Calu3 (cell line): ENCODE data around the gene TNKS1BP1. TPM values are rescaled to one million over a fixed set of nuclear protein-coding genes. Genes with fewer than 3 reads are reported as not detected.
A peak's percentile ranks its signal among the peaks of the same experiment; 100 is the strongest.
"Not testable (repeated sequence)": the region's sequence is repeated elsewhere in the genome, so short reads cannot be mapped to it uniquely, and the experiment has no call there.

Experiments
- BruUV-seq: library from RNA; stranded (reverse); fragments of 400-500 nt; replicated peaks from 2 replicates; lab custom pipeline; 2021; lab: Mats Ljungman, UMichigan
- CTCF ChIA-PET: fragments of 300-600 bp; sonication (Branson Sonifier 250); formaldehyde crosslinking; loops from one replicate; lab custom pipeline; 2022; ENCODE audit warnings: antibody characterized with exemption; lab: Charles Lee
- DNase-seq: peaks from one replicate; pipeline ENCODE4 v3.0.0; 2022
- H3K27ac Mint-ChIP-seq: one replicate; pipeline ENCODE4 v1.8.0; 2022; ENCODE audit warnings: mixed read lengths; ENCODE audit not compliant: unreplicated experiment
- H3K27me3 Mint-ChIP-seq: one replicate; pipeline ENCODE4 v1.8.0; 2022; ENCODE audit warnings: mixed read lengths; ENCODE audit not compliant: unreplicated experiment
- H3K36me3 Mint-ChIP-seq: one replicate; pipeline ENCODE4 v1.8.0; 2022; ENCODE audit warnings: mild to moderate bottlenecking, moderate library complexity, mixed read lengths; ENCODE audit not compliant: insufficient read depth, unreplicated experiment
- H3K4me1 Mint-ChIP-seq: one replicate; pipeline ENCODE4 v1.8.0; 2022; ENCODE audit warnings: mild to moderate bottlenecking, low read depth, mixed read lengths; ENCODE audit not compliant: unreplicated experiment
- H3K4me3 Mint-ChIP-seq: one replicate; pipeline ENCODE4 v1.8.0; 2022; ENCODE audit warnings: mild to moderate bottlenecking, low read depth, moderate library complexity, mixed read lengths; ENCODE audit not compliant: unreplicated experiment
- H3K9me3 Mint-ChIP-seq: one replicate; pipeline ENCODE4 v1.8.0; 2022; ENCODE audit warnings: low read depth, mixed read lengths; ENCODE audit not compliant: unreplicated experiment
- intact Hi-C: fragments of 100-400 bp; cut with micrococcal nuclease; formaldehyde crosslinking; loops from one replicate; pipeline ENCODE4 v1.10.0; 2022; ENCODE audit not compliant: unreplicated experiment
- total RNA-seq: library from RNA; stranded (reverse); gene quantifications from 2 replicates; pipeline ENCODE4 v1.2.3, GENCODE V29; 2022
- TF ChIP-seq, protein P1 (sequence below): fragments of 200-600 bp; IDR thresholded peaks from one replicate; pipeline ENCODE4 v1.8.0; 2022; ENCODE audit warnings: antibody characterized with exemption; ENCODE audit not compliant: unreplicated experiment

Gene TNKS1BP1
- total RNA-seq, 1 experiment from 2014 or later, result 151 TPM

DNA sequence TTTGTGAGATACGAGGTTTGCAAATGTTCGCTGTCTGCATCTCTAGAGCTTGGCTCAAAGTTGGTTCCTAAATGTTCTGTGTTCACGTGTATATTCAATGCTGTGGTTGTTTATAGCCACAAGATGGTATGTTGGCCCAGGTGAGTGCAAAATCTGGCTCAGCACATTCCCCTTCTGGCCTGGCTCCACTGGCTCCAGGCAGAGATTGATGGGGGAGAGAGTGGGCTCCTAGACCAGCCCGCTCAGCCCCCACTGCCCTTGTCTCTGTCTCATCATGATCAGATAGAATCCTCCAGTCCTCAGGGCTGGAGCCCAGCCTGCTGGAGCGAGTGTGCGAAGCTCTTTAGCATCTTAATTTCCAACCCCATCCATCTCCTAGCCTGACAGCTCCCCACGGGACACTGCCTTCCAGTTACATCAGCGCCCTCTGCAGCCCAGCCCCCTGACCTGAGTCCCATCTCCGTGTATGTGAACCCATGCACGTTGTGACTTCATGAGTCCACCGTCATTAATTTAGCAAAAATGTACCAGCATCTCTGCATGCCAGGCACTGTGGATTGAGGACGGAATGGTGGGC is 15.4 kb upstream of the TNKS1BP1 start:
- peaks cover 9% of the 10 kb centered on the region for H3K4me1 Mint-ChIP-seq
- intact Hi-C loops, result no loop called here
- TF ChIP-seq, protein P1, sequence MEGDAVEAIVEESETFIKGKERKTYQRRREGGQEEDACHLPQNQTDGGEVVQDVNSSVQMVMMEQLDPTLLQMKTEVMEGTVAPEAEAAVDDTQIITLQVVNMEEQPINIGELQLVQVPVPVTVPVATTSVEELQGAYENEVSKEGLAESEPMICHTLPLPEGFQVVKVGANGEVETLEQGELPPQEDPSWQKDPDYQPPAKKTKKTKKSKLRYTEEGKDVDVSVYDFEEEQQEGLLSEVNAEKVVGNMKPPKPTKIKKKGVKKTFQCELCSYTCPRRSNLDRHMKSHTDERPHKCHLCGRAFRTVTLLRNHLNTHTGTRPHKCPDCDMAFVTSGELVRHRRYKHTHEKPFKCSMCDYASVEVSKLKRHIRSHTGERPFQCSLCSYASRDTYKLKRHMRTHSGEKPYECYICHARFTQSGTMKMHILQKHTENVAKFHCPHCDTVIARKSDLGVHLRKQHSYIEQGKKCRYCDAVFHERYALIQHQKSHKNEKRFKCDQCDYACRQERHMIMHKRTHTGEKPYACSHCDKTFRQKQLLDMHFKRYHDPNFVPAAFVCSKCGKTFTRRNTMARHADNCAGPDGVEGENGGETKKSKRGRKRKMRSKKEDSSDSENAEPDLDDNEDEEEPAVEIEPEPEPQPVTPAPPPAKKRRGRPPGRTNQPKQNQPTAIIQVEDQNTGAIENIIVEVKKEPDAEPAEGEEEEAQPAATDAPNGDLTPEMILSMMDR, result no peak
- DNase-seq, result no peak
- peaks cover 22% of the 10 kb centered on the region for H3K27me3 Mint-ChIP-seq
- H3K27ac Mint-ChIP-seq, result no peak overlapping the region
- H3K9me3 Mint-ChIP-seq, result no peaks in the 10 kb centered on the region
- CTCF ChIA-PET, result no interaction called here
- peaks cover 11% of the 10 kb centered on the region for H3K36me3 Mint-ChIP-seq
- H3K4me3 Mint-ChIP-seq, result no peak overlapping the region
- BruUV-seq, result no TSS peak

DNA sequence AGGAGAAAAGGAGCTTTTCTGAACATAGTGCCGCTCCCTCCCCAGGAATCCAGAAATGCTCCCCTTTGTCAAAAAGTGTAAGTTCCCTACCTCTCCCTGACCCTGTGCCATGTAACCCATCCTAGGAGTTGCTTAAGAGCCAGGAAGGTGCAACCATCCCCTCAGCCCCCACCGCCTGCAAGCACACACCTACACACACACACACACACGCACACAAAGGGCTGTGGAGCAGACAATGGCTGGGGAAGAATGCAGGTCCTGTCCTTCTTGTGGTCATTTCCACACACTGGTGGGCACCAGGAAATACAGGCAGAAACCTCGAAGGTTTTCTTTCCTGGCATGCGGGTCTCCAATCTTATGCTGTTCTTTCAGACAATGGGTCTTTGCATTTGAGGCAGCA is 14.6 kb upstream of the TNKS1BP1 start:
- TF ChIP-seq, protein P1, result no peak
- Mint-ChIP-seq H3K27ac (no peak overlapping the region), H3K4me3 (no peak overlapping the region), H3K36me3 (peaks cover 19% of the 10 kb centered on the region), H3K27me3 (peaks cover 22% of the 10 kb centered on the region), H3K4me1 (peaks cover 17% of the 10 kb centered on the region), H3K9me3 (no peaks in the 10 kb centered on the region)
- BruUV-seq, result no TSS peak
- CTCF ChIA-PET, result no interaction called here
- no peak for DNase-seq
- intact Hi-C loops, result no loop called here

DNA sequence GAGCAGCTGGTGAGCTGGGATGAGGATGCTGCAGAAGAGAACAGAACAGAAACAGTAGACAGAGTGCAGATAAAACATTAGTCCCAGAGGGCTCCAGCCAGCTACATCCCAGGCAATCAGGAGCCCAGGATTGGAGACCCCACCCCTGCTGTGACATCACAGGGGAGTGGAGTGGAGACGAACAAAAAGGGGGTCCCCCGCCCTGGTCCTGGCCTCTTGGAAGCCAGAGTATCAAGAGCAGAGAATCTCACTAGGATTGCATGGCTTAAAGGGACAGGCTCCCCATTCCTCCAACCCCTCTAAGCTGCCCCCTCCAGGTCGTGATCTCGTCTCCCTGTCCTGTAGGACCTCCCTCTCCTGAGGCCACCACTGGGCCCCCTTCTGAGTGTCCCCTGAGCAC is 13.4 kb upstream of the TNKS1BP1 start, which contains the start of gene P2RX3:
TSS of gene P2RX3 (plus strand) at position 211 of the 400 bp plus-strand sequence. CDS start 199 bp downstream, outside the sequence.
- H3K36me3 Mint-ChIP-seq, result peaks cover 28% of the 10 kb centered on the region
- TF ChIP-seq, protein P1, result no peak
- no peaks in the 10 kb centered on the region for H3K9me3 Mint-ChIP-seq
- CTCF ChIA-PET, result no interaction called here
- BruUV-seq, result no TSS peak
- DNase-seq, result no peak
- intact Hi-C loops, result no loop called here
- peaks cover 29% of the 10 kb centered on the region for H3K4me1 Mint-ChIP-seq
- H3K27ac Mint-ChIP-seq, result no peak within 1 kb of the TSS
- H3K27me3 Mint-ChIP-seq, result peaks cover 22% of the 10 kb centered on the region
- no peak within 1 kb of the TSS for H3K4me3 Mint-ChIP-seq

GRCh38 chr11:57336856-57337255 is 12.1 kb upstream of the TNKS1BP1 start:
- intact Hi-C loops, H3K4me3 Mint-ChIP-seq, H3K9me3 Mint-ChIP-seq, BruUV-seq, H3K27ac Mint-ChIP-seq, DNase-seq: not testable (repeated sequence)
- H3K4me1 Mint-ChIP-seq, result peaks cover 30% of the 10 kb centered on the region
- H3K27me3 Mint-ChIP-seq, result peaks cover 22% of the 10 kb centered on the region
- CTCF ChIA-PET, result interaction anchor here (0.7 kb wide), 1 partner anchor 262 kb away, joined by 4 read pairs; no protein-coding TSS in a partner anchor
- H3K36me3 Mint-ChIP-seq, result peaks cover 40% of the 10 kb centered on the region

DNA sequence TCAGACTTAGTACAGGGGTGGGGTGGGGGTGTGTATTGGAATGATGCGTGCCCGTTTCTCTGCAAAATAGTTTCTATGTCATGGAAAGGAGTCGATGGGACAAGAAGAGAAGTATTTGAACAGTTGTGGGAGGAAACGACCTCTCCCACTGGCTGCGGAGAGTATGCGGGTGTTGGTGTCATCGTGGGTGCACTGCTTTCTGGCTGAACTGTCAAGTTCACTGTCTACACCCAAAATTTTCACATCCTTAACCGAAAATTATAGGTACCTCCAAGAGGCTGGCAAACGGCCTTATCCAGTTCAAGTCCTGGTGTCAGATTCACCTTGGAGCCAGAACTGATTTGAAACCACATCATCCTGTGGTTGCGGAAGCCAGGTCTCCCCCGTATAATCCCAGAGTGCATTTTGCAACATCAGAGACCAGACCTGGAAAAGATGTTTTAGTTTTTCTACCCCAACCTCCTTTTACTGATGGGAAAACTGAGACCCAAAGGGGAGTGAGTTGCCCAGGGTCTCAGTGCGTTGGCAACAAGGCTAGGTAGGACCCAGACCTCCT is 11.4 kb upstream of the TNKS1BP1 start:
- BruUV-seq, result no TSS peak
- no peak for DNase-seq
- TF ChIP-seq, protein P1, result no peak
- Mint-ChIP-seq H3K4me3 (peak overlapping the region; percentile 90), H3K4me1 (peaks cover 30% of the 10 kb centered on the region), H3K36me3 (peaks cover 44% of the 10 kb centered on the region), H3K27ac (peak overlapping the region; percentile 92), H3K27me3 (peaks cover 19% of the 10 kb centered on the region), H3K9me3 (no peaks in the 10 kb centered on the region)
- CTCF ChIA-PET, result interaction anchor here (0.5 to 1.4 kb wide), 5 partner anchors 10 to 1232 kb away, joined by 3 to 7 read pairs (median 3); no protein-coding TSS in a partner anchor
- intact Hi-C loops, result no loop called here
